Midbrain (tissue), 1 donor: ENCODE data around the gene LANCL3.

Source experiments
- DNase-seq: peaks from one replicate; lab custom pipeline; 2025; lab: John Stamatoyannopoulos, UW

Gene LANCL3

DNA sequence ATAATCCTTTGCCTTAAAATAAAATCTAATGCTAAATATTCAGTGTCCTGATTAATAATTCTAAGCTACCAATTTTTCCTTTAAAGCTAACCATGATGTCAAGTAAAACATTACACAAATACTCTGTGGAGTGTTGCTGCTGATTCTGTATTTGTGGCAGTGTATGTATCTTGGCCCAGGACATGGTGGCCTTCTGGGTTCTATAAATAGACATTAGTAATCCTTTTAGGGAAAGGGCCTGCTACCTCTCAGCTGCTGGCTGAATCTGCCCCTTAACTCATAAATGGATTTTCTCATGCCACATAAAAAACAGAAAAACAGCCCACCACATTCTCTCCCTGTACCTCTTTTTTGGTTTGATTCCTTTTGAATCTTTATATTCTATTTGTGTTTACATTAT is 113.0 kb downstream of the LANCL3 start:
- DNase-seq: no peak

DNA sequence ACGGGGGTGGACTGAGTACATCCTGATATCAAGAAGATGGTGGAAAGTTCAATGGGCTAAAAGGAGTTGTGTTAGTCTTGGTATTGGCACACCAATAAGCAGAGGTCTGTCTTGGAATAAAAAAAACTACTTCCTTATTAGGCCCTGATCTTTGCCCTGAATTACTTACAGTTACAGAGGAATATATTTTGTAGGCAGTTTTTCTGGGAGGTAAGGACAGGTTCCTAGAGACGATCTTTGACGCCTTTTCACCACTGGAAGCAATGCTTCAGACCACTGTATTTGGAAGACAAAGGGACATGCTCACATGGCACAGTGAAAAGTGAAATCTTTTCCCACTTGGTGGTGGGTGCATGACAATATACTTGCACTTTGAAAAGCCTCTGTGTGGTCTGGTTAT is 113.5 kb downstream of the LANCL3 start:
- DNase-seq: no peak

DNA sequence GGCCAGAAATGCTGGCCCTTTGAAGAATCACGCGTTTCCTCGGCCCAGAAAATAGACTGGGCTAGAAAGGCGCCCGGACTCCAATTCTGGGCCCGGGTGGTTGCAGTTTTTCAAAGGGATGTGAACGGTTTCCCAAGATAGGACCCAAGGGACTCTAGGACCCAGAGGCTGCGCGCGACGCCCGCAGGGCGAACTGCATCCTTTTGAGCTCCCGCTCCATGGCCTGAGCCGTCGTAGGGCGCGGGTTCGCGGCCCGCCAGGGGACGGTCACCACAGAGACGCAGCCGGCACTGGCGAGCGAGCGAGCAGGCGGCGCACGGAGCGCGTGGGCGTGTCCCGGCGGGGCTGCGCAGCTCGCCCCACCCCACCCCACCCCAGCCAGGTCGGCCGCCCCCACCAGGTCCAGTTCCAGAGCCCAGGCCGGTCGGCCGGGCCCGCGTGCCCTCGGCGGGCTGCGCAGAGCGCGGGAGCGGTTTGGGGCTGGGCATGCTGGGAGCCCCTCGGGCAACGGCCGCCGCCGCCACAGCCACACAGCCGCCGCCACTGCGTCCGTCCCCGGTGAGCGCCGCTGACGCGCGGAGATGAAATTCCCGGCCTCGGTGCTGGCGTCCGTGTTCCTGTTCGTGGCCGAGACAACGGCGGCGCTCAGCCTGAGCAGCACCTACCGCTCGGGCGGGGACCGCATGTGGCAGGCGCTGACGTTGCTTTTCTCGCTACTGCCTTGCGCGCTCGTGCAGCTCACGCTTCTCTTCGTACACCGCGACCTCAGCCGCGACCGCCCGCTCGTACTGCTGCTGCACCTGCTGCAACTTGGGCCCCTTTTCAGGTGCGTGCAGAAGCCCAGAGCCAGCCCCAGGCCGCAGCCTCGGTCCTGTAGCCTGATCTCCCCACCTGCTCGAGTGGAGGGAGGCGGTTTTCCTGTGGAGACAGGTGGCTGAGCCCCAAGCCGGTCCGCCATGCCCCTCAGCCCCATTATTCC is 114.2 kb downstream of the LANCL3 start, which contains the start of gene XK:
Gene XK (plus strand): TSS at position 411 of the 979 bp plus-strand sequence. CDS start 171 bp downstream, at position 582.
- peak; percentile 36 for DNase-seq

DNA sequence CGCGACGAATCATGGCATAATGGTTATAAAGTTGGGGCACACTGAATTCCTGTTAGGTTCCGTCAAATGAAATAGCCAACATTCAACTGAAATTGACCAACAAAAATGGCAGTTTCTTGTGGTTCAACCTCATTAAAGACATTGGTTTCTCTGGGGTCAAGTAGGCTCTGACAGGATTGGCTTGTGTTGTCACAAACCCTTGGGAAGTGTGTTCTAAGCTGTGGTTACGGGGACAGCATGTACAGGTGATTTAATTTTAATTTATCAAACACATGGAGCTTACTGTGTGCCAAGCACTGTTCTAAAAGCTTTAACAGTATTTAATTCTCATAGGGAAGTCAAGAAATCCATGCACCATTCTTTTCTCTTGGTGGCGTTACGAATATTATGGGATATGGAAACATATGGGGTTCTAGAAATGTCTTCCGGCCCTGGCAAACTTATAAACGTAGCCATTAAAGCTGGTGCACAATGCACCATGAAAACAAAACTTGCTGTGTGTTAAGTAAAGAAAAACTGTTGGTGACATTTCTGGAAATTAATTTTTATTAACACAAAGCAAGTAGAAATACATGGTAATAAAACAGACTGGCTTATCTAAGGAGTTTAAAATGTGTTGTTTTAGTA is 115.0 kb downstream of the LANCL3 start:
- DNase-seq: no peak

DNA sequence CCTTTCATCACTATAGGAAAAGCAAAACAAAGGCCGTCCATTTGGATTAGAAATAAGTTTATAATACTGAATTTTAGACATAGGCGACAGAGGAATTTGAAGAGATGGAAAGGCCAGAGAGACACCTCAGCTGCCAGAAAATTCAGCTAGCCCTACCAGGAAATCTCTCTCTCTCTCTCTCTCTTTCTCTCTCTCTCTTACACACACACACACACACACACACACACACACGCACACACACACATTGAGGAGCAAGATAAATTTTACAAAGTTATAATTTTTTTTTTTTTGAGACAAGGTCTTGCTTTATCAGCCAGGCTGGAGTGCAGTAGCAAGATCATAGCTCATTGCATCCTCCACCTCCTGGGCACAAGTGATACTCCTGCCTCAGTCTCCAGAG is 115.5 kb downstream of the LANCL3 start:
- DNase-seq: no peak

DNA sequence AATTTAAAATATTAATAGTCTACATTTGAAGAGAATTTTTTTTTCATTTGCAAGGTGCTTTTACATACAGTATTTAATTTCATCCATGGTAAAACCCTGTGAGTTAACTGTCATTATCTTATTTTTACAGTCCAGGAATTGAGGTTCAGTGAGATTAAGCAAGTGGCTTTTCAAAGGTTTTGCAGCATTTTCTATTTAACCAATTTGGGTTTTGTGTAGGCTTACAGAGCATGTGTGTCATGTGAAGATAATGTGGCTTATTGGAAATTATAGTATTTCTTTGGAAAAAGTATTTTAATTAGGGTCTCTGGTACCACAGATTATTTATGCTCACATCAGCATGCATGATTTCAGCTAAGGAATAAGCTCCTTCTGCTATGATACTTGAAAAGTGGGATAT is 118.7 kb downstream of the LANCL3 start:
- DNase-seq: no peak

DNA sequence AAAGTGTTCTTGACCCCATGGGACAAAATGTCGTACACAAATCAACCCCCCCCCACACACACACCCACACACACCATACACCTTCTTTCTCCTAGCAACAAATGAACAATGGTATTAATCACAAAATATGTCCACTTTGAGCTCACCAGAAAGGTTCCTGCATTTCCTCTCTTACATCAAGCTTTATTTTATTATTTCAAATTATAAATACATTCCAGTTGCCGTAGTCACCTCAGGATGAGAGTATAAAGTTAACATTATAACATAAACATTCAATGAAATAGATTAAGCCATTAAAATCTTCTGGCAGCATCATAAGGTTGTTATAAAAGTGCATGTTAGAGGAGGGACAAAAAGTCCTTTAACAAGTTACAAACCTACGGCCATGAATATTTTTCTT is 121.5 kb downstream of the LANCL3 start:
- DNase-seq: no peak

DNA sequence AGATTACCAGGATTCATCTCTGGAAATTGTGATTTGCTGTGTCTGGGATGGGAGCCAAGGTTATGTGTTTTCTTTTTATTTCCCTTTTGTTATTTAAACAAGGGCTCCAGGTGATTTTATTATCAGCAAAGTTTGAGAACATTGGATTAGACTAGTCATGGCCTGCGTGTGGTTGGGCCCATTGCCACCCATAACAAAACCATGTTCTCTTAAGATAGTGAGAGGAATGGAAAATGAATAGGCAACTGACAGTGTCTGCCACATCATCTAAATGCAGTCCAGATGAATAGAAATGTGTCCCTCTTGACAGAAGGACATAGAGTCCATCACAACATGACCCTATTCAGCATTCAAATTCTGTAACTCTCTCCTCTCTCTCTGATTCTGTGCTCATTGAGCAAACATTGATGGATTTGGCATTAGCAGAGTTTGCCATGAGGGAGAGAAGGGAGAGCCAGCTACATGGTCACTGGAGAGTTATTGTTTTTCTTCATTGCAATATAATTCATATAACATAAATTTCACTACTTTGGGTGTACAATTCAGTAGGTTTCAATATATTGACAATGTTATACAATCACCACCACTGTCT is 125.8 kb downstream of the LANCL3 start:
- DNase-seq: no peak

DNA sequence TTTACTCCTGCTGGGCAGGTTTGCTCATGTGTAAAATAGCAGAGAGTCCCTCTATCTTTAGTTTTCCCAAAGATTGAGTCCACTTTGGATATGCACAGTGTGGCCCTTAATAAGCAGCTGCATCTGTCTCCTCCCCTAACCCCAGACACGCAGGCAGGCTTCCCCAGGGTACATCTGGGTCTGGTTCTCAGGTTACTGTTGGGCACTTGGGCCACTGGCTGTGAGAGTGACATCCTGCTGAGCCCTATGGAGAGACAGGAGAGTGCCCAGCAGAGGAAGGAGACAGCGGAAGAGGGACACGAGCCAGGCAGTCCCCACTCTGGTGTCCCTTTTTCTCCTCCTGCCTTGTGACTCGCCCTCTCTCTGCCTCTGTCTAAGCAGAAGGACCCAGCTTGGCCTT is 130.1 kb downstream of the LANCL3 start:
- DNase-seq: no peak

DNA sequence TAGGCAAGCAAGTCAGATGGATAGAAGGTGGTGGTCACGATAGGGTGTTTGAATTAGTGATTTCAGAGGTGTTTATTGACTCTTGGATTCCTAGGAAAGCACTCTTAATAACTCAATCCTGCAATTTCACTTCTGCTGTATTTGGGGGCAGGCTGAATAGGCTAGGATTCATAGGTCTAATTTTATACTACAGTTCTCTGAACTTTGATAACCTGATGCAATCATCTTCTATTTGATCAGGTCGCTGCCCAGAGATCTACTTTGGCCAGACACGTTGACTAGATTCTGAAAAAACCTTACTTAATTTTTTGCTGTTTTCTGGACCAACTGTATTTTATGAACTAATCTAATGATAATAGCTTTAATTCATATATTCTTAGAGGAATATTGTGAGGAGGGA is 140.5 kb downstream of the LANCL3 start:
- no peak for DNase-seq

DNA sequence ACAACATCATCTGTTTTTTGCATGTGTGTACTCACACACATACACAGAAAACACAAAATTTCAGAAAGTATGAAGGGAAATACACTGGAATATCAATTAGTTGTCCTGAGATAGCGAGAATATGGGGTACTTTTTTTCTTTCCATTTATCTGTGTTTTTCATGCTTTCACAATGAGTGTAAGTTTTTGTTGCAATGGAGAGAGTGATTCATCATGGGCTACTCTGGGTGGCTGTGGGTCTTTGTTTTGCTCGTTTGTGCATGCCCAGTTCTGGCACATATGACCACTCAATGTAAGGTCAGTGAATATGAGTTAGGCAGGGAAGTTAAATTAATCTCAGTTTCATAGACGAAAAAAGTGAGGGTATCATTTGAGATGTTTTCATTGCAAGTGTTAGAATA is 141.0 kb downstream of the LANCL3 start:
- no peak for DNase-seq

DNA sequence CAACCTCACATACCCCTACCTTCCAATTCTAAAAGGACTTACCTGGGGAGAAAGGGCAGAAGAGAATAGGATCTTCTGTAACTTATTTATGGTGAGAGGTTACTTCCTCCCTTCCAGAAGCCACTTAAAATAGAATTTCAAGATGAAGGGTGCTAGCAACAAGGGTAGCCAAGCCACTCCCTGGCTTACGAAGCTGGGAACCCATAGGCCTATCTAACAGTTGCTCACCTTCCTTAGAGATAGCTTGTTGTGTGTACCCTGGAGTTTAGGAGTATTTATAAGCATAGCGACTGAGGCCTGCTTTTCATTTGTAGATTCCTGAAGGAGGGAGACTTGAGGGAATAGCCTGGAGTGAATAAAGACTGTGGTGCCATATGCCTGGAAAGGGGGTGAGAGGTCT is 143.0 kb downstream of the LANCL3 start:
- no peak for DNase-seq

DNA sequence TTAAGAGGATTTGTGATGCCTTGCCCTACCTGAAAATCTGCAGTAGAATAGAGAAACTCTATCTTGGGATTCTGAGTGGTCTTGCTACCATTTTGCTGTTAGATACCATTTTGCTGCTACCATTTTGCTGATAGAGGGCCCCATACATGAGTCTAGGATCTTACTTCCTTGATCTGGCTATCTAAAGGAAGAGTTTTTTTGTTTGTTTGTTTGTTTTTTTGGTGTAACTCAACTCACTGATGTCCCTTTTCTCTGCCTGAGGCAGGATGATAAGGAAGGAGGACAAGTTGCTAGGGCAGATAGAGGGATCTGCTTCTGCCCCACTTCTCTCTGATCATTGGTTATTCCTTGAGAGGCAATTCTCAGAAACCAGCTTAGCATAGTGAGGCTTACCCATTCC is 145.1 kb downstream of the LANCL3 start:
- no peak for DNase-seq

DNA sequence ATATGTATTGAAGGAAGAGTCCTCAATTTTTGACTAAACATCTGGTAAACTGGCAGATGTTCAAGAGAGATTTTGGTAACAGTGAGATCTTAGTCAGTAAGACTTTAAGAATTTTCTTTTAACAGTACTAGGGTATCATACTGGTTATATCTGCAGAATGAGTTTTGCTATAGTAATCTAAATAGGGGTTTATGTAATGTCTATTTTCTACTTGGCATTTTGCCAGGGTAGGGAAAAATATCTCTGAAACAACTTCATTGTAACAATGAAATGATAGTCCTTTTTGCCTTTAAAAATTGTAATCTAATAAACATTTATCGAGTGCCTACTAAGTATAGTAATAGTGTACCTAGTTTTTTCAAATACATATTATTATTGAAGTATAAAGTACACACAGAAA is 146.2 kb downstream of the LANCL3 start:
- DNase-seq: no peak

DNA sequence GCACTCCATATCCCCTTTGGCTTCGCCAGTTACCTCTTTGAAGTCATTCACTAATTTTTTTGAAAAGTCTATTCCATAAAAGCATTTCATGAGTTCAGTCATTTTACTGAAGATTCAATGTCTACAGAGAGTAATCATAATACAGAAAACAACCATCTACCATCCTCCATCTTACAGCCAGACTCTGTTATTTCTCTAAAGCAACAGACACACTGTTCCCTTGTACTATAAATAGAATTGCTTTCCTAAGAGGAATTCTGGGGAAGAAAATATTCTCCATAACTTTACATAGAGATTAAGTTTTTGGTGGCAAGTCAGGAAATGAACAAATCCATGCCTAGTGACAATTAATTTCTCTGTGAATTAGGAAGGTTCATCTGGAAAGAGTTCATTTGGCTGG is 151.1 kb downstream of the LANCL3 start:
- no peak for DNase-seq

DNA sequence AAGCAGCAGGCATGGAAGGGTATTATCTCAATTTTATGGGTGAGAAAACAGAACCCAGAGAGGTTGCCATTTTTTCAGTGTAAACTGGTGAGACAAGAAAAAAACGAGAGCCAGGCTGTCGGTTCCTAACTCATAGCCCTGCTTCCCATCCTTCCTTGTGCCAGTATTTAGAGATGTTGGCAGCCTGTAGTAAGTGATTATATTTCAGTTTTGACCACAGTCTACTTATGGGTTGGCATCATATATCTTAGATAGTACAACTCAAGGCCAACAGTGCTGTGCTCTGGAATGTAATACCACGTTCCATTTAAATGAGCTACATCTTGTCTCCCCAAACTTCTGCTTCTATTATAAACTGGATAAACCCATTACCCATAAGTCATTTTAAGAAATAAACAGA is 154.9 kb downstream of the LANCL3 start:
- DNase-seq: no peak
